ENCODE measurements around the gene AKAP17A. TPM values are rescaled to one million over a fixed set of nuclear protein-coding genes. Genes with fewer than 3 reads are reported as not detected.
"Not testable (repeated sequence)": the region's sequence is repeated elsewhere in the genome, so short reads cannot be mapped to it uniquely, and the experiment has no call there.

The AKAP17A gene
- polyA plus RNA-seq, 1 donor (not counting 4 experiments of a cell fraction or from before 2014, with no cell fraction given) = 12.8 TPM

GRCh38 chrX:1618689-1619088 lies 27.3 kb downstream of the AKAP17A start:
- Histone ChIP-seq H3K9ac (ENCODE audit: control insufficient read depth, extremely low read depth, insufficient read depth, low read length) (no peak overlapping the region), H3K9me3 (ENCODE audit: control insufficient read depth, low read depth, low read length) (peaks cover 34% of the 10 kb centered on the region), H3K9me1 (ENCODE audit: control insufficient read depth, extremely low read depth, insufficient read depth, low read length) (no peaks in the 10 kb centered on the region), H2AFZ (ENCODE audit: control insufficient read depth, low read length) (no peak overlapping the region), H3K27me3 (ENCODE audit: control insufficient read depth, extremely low read depth, insufficient read depth, low read length) (no peaks in the 10 kb centered on the region), H3K79me2 (ENCODE audit: control insufficient read depth, insufficient read depth, low read length) (no peaks in the 10 kb centered on the region), H4K20me1 (ENCODE audit: control insufficient read depth, extremely low read depth, insufficient read depth, low read length) (no peaks in the 10 kb centered on the region), H3K4me1 (ENCODE audit: control insufficient read depth, extremely low read depth, insufficient read depth, low read length) (no peaks in the 10 kb centered on the region), H3K36me3 (ENCODE audit: control insufficient read depth in 2 of 2, extremely low read depth in 1 of 2, insufficient read depth in 2 of 2, low read length in 2 of 2) (no peaks in the 10 kb centered on the region), H3K27ac (ENCODE audit: control insufficient read depth, insufficient read depth, low read length) (no peak overlapping the region), H3K4me2 (ENCODE audit: control insufficient read depth, extremely low read depth, insufficient read depth, low read depth, low read length) (no peak overlapping the region), H3K4me3 (ENCODE audit: control insufficient read depth in 2 of 3, extremely low read depth in 1 of 3, insufficient read depth in 2 of 3, low read depth in 1 of 3, low read length in 3 of 3) (no peak overlapping the region)
- no peak for TF ChIP-seq CTCF (optimal IDR thresholded peaks at IDR 0.05 in 1 of 3, IDR thresholded peaks at IDR 0.05 in 1 of 3, conservative IDR thresholded peaks at IDR 0.05 in 1 of 3; ENCODE audit: extremely low read depth in 1 of 3, insufficient read depth in 2 of 3, low read length in 3 of 3)
- TF ChIP-seq EZH2 (IDR thresholded peaks at IDR 0.05; ENCODE audit: low read length) = no peak
- peak; percentile 9 for FAIRE-seq
- DNase-seq (ENCODE audit: low read depth, low spot score) = no peak
- dilution Hi-C loops (cut with MboI; ENCODE audit: extremely low pct_ligation_motif_present, low sequenced_read_pairs) = no loop called here

GRCh38 chrX:1623691-1624090 lies 32.3 kb downstream of the AKAP17A start:
- dilution Hi-C loops (cut with MboI; ENCODE audit: extremely low pct_ligation_motif_present, low sequenced_read_pairs) = no loop called here
- no peaks in the 10 kb centered on the region for H3K9me1 ChIP-seq (ENCODE audit: control insufficient read depth, extremely low read depth, insufficient read depth, low read length)
- H2AFZ ChIP-seq (ENCODE audit: control insufficient read depth, low read length) = no peak overlapping the region
- H3K79me2 ChIP-seq (ENCODE audit: control insufficient read depth, insufficient read depth, low read length) = no peaks in the 10 kb centered on the region
- FAIRE-seq (no peak), DNase-seq (ENCODE audit: low read depth, low spot score) (no peak)
- TF ChIP-seq EZH2 (IDR thresholded peaks at IDR 0.05; ENCODE audit: low read length) = no peak
- no peak for TF ChIP-seq CTCF (optimal IDR thresholded peaks at IDR 0.05 in 1 of 3, IDR thresholded peaks at IDR 0.05 in 1 of 3, conservative IDR thresholded peaks at IDR 0.05 in 1 of 3; ENCODE audit: extremely low read depth in 1 of 3, insufficient read depth in 2 of 3, low read length in 3 of 3)
- H3K9me3 ChIP-seq (ENCODE audit: control insufficient read depth, low read depth, low read length) = peaks cover 32% of the 10 kb centered on the region
- H3K9ac ChIP-seq (ENCODE audit: control insufficient read depth, extremely low read depth, insufficient read depth, low read length) = no peak overlapping the region
- no peaks in the 10 kb centered on the region for H3K27me3 ChIP-seq (ENCODE audit: control insufficient read depth, extremely low read depth, insufficient read depth, low read length)
- no peak overlapping the region for H3K4me3 ChIP-seq (ENCODE audit: control insufficient read depth in 2 of 3, extremely low read depth in 1 of 3, insufficient read depth in 2 of 3, low read depth in 1 of 3, low read length in 3 of 3)
- H3K4me1 ChIP-seq (ENCODE audit: control insufficient read depth, extremely low read depth, insufficient read depth, low read length) = no peaks in the 10 kb centered on the region
- no peak overlapping the region for H3K27ac ChIP-seq (ENCODE audit: control insufficient read depth, insufficient read depth, low read length)
- no peaks in the 10 kb centered on the region for H4K20me1 ChIP-seq (ENCODE audit: control insufficient read depth, extremely low read depth, insufficient read depth, low read length)
- no peaks in the 10 kb centered on the region for H3K36me3 ChIP-seq (ENCODE audit: control insufficient read depth in 2 of 2, extremely low read depth in 1 of 2, insufficient read depth in 2 of 2, low read length in 2 of 2)
- H3K4me2 ChIP-seq (ENCODE audit: control insufficient read depth, extremely low read depth, insufficient read depth, low read depth, low read length) = no peak overlapping the region

- dilution Hi-C loops (cut with MboI; ENCODE audit: extremely low pct_ligation_motif_present, low sequenced_read_pairs) = not testable (repeated sequence)
These were observed 32.9 kb downstream of the AKAP17A start for GRCh38 chrX:1624158-1624860.

GRCh38 chrX:1624861-1625215 lies 33.4 kb downstream of the AKAP17A start:
- H3K79me2 ChIP-seq (ENCODE audit: control insufficient read depth, insufficient read depth, low read length); H3K9ac ChIP-seq (ENCODE audit: control insufficient read depth, extremely low read depth, insufficient read depth, low read length); H2AFZ ChIP-seq (ENCODE audit: control insufficient read depth, low read length); H3K27me3 ChIP-seq (ENCODE audit: control insufficient read depth, extremely low read depth, insufficient read depth, low read length); H4K20me1 ChIP-seq (ENCODE audit: control insufficient read depth, extremely low read depth, insufficient read depth, low read length); FAIRE-seq; H3K4me2 ChIP-seq (ENCODE audit: control insufficient read depth, extremely low read depth, insufficient read depth, low read depth, low read length); dilution Hi-C loops (cut with MboI; ENCODE audit: extremely low pct_ligation_motif_present, low sequenced_read_pairs); H3K4me1 ChIP-seq (ENCODE audit: control insufficient read depth, extremely low read depth, insufficient read depth, low read length); H3K4me3 ChIP-seq (ENCODE audit: control insufficient read depth in 2 of 3, extremely low read depth in 1 of 3, insufficient read depth in 2 of 3, low read depth in 1 of 3, low read length in 3 of 3); H3K9me1 ChIP-seq (ENCODE audit: control insufficient read depth, extremely low read depth, insufficient read depth, low read length); H3K27ac ChIP-seq (ENCODE audit: control insufficient read depth, insufficient read depth, low read length); DNase-seq (ENCODE audit: low read depth, low spot score); H3K36me3 ChIP-seq (ENCODE audit: control insufficient read depth in 2 of 2, extremely low read depth in 1 of 2, insufficient read depth in 2 of 2, low read length in 2 of 2): not testable (repeated sequence)
- H3K9me3 ChIP-seq (ENCODE audit: control insufficient read depth, low read depth, low read length) = peaks cover 38% of the 10 kb centered on the region

More at GRCh38 chrX:1624158-1624860, 32.9 kb downstream of the AKAP17A start:
- not testable (repeated sequence) for H3K36me3 ChIP-seq (ENCODE audit: control insufficient read depth in 2 of 2, extremely low read depth in 1 of 2, insufficient read depth in 2 of 2, low read length in 2 of 2); H3K9ac ChIP-seq (ENCODE audit: control insufficient read depth, extremely low read depth, insufficient read depth, low read length); H3K4me1 ChIP-seq (ENCODE audit: control insufficient read depth, extremely low read depth, insufficient read depth, low read length); H3K9me1 ChIP-seq (ENCODE audit: control insufficient read depth, extremely low read depth, insufficient read depth, low read length); H3K4me3 ChIP-seq (ENCODE audit: control insufficient read depth in 2 of 3, extremely low read depth in 1 of 3, insufficient read depth in 2 of 3, low read depth in 1 of 3, low read length in 3 of 3); DNase-seq (ENCODE audit: low read depth, low spot score); H3K4me2 ChIP-seq (ENCODE audit: control insufficient read depth, extremely low read depth, insufficient read depth, low read depth, low read length); H4K20me1 ChIP-seq (ENCODE audit: control insufficient read depth, extremely low read depth, insufficient read depth, low read length); FAIRE-seq; H2AFZ ChIP-seq (ENCODE audit: control insufficient read depth, low read length); H3K27me3 ChIP-seq (ENCODE audit: control insufficient read depth, extremely low read depth, insufficient read depth, low read length); H3K79me2 ChIP-seq (ENCODE audit: control insufficient read depth, insufficient read depth, low read length); H3K27ac ChIP-seq (ENCODE audit: control insufficient read depth, insufficient read depth, low read length)
- H3K9me3 ChIP-seq (ENCODE audit: control insufficient read depth, low read depth, low read length) = peaks cover 33% of the 10 kb centered on the region
